H7 (cell line): ENCODE results near the gene CLTRN. TPM values are rescaled to one million over a fixed set of nuclear protein-coding genes. Genes with fewer than 3 reads are reported as not detected.
"Not testable (repeated sequence)": the region's sequence is repeated elsewhere in the genome, so short reads cannot be mapped to it uniquely, and the experiment has no call there.

Source experiments
- DNase-seq: peaks from one replicate; pipeline ENCODE4 v3.0.0; 2012
- H3K27me3 ChIP-seq: 2 replicates; pipeline ENCODE4 v1.6.0; 2011; ENCODE audit warnings: mild to moderate bottlenecking, low read length; ENCODE audit not compliant: control insufficient read depth, insufficient read depth
- H3K36me3 ChIP-seq: replicated peaks from 2 replicates; pipeline ENCODE4 v1.5.1; 2011; ENCODE audit warnings: low read length; ENCODE audit not compliant: control insufficient read depth, insufficient read depth
- H3K4me3 ChIP-seq: 2 replicates; pipeline ENCODE4 v1.5.1; 2011; ENCODE audit warnings: low read depth, mild to moderate bottlenecking, control low read depth, low read length, moderate library complexity; ENCODE audit not compliant: insufficient read depth
- total RNA-seq: library from RNA; depleted of rRNA; stranded (reverse); fragments of >200 nt; shearing (Covaris generic); gene quantifications from 2 replicates; pipeline ENCODE4 v1.2.3, GENCODE V29; 2014; rRNA removed

CLTRN gene
- total RNA-seq: 0.73 and 2.7 TPM in 2 replicates

DNA sequence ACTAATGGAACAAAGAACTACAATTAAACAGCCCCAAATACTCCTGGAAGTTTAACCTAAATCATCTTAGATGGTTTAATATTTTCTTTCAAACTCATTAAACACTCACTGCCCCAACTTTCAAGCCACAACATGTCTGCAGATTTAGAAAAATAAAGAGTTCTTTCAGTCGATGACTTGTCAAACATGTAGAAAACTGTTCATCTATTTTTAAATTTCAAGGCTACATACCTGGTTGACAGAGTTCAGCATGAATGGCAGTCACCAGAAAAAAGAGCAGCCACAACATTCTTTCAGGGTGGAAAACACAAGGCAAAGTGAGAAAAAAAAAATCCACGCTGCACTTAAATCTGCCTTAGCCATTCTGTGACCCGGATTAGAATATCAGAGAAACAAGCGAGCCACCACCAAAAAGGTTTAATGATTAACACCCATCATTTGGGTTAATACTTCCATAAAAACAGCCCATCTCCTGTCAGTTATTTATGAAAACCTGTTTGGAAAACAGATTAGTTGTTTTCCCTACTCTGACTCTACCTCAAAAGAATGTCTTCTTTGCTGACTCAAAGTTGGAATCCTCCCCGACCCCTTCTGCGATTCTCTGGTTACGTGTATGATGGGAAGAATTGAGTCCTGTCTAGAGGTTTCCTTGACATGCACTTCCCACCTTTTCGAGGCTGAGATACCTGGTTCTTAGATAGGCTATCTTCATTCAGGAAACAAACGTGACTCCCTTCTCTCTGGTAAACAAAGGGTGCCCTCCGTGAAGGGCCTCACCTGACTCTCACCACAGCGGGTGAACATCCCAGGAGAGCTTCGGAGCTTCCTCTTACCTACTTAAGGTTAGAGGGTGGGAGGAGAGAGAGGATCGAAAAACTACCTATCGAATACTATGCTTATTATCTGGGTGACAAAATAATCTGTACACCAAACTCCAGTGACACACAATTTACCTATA is at the start of gene CLTRN:
CLTRN (minus strand) TSS at position 319 of the 958 bp plus-strand sequence; CDS start at position 289, 30 bp downstream.
- no peak within 1 kb of the TSS for H3K4me3 ChIP-seq
- H3K36me3 ChIP-seq: no peaks in the 10 kb centered on the region
- H3K27me3 ChIP-seq: no peaks in the 10 kb centered on the region; the same call in 1 of the 2 replicates
- peak; percentile 33 for DNase-seq

DNA sequence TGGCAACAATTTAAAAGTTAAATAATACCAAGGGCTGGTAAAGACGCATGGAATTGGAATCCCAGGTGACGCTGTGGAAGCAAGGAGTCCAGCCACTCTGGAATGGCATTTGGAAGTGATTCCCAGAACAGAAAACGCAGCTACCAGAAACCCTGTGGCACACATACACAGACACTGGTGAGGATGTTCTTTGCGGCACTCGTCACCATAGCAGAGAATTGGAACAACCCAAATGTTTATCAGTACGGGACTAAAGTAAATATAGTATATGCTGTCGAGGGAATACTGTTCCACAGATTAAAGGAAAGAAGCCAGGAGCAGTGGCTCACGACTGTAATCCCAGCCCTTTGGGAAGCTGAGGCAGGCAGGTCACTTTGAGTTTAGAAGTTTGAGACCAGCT is 39.7 kb upstream of the CLTRN start:
- not testable (repeated sequence) for H3K4me3 ChIP-seq, H3K36me3 ChIP-seq, H3K27me3 ChIP-seq, DNase-seq

- not testable (repeated sequence) for H3K4me3 ChIP-seq, DNase-seq, H3K27me3 ChIP-seq, H3K36me3 ChIP-seq
Measured at GRCh38 chrX:15703809-15704208, 39.2 kb upstream of the CLTRN start.

DNA sequence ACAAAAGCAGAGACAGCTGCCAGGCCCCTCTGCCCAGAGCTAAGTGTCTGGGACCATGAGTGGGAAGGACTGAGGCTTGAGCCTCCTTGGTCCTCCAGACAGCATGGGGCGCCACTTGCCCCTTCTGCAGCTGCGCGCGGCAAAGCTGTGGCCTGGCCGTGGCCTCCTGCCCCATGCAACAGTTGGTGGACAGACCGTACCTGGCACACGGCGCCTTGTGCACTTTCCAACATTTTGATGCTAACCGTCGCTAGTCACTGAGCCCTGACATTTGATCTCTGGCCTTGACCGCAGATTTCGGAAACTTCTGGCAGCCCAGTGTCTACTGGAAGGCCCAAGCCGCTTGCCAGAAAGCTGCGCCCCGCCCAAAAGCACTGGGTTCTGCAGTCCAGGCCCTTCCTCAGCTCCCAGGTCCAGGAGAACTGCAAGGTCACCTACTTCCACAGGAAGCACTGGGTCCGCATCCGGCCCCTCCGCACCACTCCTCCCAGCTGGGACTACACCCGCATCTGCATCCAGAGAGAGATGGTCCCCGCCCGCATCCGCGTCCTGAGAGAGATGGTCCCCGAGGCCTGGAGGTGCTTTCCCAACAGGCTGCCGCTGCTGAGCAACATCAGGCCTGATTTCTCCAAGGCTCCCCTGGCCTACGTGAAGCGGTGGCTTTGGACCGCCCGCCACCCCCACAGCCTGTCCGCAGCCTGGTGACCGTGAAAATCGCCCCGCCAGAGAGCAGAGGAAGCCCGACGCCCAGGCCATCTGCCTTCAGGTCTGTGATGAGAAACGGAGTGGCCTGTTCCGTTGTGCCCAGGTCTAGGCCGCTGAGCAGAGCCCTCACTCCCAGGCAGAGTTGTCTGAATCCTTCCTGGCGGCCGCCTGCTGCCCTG is 38.1 kb upstream of the CLTRN start:
- no peak for DNase-seq
- no peak overlapping the region for H3K4me3 ChIP-seq
- H3K36me3 ChIP-seq: no peaks in the 10 kb centered on the region; the same call in 1 of the 2 replicates
- H3K27me3 ChIP-seq: no peaks in the 10 kb centered on the region

GRCh38 chrX:15696516-15696915 is 31.9 kb upstream of the CLTRN start:
- no peak for DNase-seq
- Histone ChIP-seq H3K36me3 (no peaks in the 10 kb centered on the region; the same call in 1 of the 2 replicates), H3K4me3 (no peak overlapping the region), H3K27me3 (no peaks in the 10 kb centered on the region)

DNA sequence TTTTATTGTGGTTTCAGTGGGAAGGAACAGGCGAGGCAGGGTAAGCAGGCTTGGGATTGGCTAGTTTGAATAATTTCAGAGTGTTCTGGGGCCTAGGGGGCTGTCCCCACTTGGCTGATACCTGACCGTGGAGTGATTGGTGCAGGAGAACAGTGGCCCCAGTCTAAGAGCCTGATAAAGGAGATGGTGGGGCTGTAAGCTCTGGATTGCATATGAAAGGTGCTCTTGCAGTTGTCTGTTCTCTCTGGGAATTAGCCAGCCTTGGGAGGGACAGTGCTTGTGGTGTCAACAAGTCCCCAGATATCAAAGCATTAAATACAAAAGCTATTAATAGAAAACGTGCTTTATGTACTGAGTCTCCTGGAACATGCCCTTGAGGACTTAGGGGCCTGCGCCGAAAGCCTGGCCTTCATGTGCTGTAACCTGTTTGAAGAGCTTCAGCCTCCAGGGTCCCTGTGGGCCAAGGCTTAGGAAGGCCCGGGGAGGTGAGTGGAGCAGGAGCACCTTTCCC is 30.4 kb upstream of the CLTRN start:
- no peaks in the 10 kb centered on the region for H3K27me3 ChIP-seq
- H3K36me3 ChIP-seq: no peaks in the 10 kb centered on the region; the same call in 1 of the 2 replicates
- no peak for DNase-seq
- H3K4me3 ChIP-seq: no peak overlapping the region

GRCh38 chrX:15686818-15687685 is 22.4 kb upstream of the CLTRN start:
- Histone ChIP-seq H3K4me3 (no peak overlapping the region), H3K36me3 (no peaks in the 10 kb centered on the region; the same call in 1 of the 2 replicates), H3K27me3 (no peaks in the 10 kb centered on the region)
- peak; percentile 60 for DNase-seq

DNA sequence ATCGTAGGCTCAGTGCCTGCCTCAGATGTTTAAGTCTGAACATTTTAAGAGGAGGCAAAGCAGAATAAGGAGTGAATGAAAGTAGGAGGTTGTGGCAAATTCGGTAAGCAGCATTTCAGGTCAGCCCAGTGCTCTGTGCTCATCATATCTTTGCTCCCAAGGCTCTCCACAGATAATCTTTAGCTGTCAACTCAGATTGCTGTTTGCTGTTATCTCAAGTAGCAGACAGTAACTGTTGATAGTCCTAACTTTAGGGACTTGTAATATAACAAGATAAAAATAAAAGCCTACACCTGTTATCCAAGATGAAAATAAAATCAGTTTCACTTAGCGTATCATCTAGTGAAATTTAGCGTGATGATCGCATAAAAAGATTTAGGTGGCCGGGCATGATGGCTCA is 18.6 kb upstream of the CLTRN start:
- no peak for DNase-seq
- Histone ChIP-seq H3K27me3 (no peaks in the 10 kb centered on the region), H3K4me3 (no peak overlapping the region), H3K36me3 (peaks cover 2% of the 10 kb centered on the region)

DNA sequence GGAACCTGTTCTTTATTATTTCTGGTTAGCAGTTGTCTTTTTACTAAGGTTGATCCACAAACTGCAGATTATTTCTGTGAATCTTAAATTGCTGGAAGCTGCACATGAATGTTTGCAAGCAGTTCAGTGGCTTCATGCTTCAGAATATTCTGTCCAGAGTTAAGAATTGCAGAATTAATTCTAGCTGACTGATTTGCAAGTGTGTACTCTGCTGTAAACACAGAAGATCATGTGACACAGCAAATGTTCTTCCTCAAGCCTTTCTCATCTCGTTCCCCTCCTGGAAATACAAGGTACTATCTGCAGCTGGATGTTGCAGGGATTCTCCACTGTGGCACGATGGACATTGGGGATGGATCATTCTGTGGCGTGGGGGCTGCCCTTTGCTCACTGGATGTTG is 16.8 kb upstream of the CLTRN start:
- H3K36me3 ChIP-seq: peaks cover 2% of the 10 kb centered on the region
- H3K4me3 ChIP-seq: no peak overlapping the region

GRCh38 chrX:15680401-15680800 is 15.8 kb upstream of the CLTRN start:
- Histone ChIP-seq H3K27me3 (no peaks in the 10 kb centered on the region), H3K4me3 (no peak overlapping the region), H3K36me3 (peaks cover 2% of the 10 kb centered on the region)
- no peak for DNase-seq

More for the DNA sequence above, 16.8 kb upstream of the CLTRN start:
- H3K27me3 ChIP-seq: no peaks in the 10 kb centered on the region
- no peak for DNase-seq

- H3K27me3 ChIP-seq: no peaks in the 10 kb centered on the region
- DNase-seq: no peak
- H3K4me3 ChIP-seq: no peak overlapping the region
- H3K36me3 ChIP-seq: peaks cover 2% of the 10 kb centered on the region
Measured at GRCh38 chrX:15679246-15679645, 14.6 kb upstream of the CLTRN start.

GRCh38 chrX:15678339-15678738 is 13.7 kb upstream of the CLTRN start:
- no peak for DNase-seq
- no peak overlapping the region for H3K4me3 ChIP-seq

GRCh38 chrX:15676886-15677285 is 12.3 kb upstream of the CLTRN start:
- Histone ChIP-seq H3K27me3 (no peaks in the 10 kb centered on the region), H3K4me3 (no peak overlapping the region), H3K36me3 (peaks cover 2% of the 10 kb centered on the region)
- no peak for DNase-seq

More at GRCh38 chrX:15678339-15678738, 13.7 kb upstream of the CLTRN start:
- H3K27me3 ChIP-seq: no peaks in the 10 kb centered on the region
- peaks cover 2% of the 10 kb centered on the region for H3K36me3 ChIP-seq
